HK-2 (cell line): ENCODE results near the gene NCEH1.
"Not testable (repeated sequence)": the region's sequence is repeated elsewhere in the genome, so short reads cannot be mapped to it uniquely, and the experiment has no call there.

Source experiments
- DNase-seq: peaks from one replicate; pipeline ENCODE4 v3.0.0-alpha.2; 2018; ENCODE audit not compliant: unreplicated experiment

NCEH1 gene

GRCh38 chr3:172707030-172707429 is 3.8 kb downstream of the NCEH1 start:
- no peak for DNase-seq

DNA sequence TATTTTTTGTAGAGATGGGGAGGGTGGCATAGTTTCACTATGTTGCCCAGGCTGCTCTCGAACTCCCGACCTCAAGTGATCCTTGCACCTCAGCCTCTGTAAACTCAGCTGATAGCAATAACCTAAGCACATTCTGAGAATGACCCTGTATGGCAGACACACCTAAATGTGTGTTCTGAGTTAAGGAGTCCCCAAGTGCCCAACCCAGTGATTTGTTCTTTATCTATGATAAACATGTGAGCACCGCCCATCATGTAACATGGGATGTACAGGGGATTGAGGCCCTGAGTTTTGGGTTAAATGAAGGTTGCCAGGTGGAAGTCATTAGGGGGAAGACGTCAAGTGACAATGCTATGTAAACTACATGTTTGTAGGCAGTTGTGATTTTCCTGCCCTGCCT is 5.7 kb downstream of the NCEH1 start:
- DNase-seq: no peak

- no peak for DNase-seq
These were observed 6.9 kb downstream of the NCEH1 start for GRCh38 chr3:172704001-172704400.

DNA sequence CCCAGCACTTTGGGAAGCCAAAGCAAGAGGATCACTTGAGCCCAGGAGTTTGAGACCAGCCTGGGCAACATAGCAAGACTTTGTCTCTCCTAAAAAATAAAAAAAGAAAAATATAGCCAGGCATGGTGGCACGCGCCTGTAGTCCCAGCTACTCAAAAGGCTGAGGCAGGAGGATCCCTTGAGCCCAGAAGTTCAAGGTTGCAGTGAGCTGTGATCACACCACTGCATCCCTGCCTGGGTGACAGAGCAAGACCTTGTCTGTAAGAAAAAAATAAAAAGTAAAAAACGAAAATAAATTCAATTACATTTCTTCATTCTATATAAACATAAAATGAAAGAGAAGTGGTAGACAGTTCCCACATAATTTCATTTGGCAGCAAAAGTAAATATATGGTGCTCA is 8.1 kb downstream of the NCEH1 start:
- not testable (repeated sequence) for DNase-seq

- DNase-seq: no peak
These were observed 8.6 kb downstream of the NCEH1 start for GRCh38 chr3:172702256-172702655.

DNA sequence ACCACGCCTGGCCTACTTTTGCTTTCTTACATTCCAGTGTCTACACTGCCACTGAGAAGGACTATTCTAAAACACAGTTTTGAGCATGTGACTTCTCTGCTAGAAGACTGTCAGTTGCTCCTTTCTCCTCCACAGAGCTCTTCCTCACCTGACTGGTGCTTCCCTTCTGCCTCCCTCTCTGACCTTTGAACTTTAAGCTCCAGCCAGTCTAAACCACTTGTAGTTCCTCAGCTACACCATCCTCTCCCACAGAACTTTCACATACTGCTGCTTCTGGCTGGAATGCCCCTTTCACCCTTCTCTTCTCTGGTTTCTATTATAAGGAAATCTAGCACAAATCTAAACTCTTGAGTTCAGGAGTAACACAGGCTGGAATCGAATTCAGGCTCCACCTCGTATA is 9.1 kb downstream of the NCEH1 start:
- no peak for DNase-seq

DNA sequence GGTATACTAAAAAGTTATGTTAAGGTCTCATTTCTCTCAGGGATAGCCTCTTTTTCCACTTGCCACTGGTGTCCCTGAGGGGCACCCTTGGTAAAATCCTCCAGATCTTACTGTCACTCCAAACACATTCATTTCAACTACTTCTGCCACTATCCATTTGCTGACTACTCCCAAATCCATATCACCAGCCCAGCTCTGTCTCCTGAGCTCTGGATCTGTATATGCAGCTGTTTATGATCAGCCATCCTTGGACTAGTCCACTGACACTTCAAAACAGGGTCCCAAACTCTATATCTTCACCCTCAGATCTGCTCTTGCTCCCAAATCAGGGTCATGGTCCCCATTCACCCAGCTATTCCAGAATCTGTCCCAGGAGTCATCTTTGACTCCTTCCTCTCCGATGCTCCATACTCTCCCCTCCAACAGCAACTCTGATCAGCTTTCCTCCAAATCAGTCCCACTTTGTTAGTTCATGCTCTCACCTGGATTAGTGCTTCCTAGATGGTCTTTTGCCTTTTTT is 9.9 kb downstream of the NCEH1 start:
- DNase-seq: no peak

GRCh38 chr3:172700256-172700655 is 10.6 kb downstream of the NCEH1 start:
- DNase-seq: no peak

- DNase-seq: no peak
These were observed 11.8 kb downstream of the NCEH1 start for GRCh38 chr3:172699031-172699430.

GRCh38 chr3:172698631-172699030 is 12.2 kb downstream of the NCEH1 start:
- no peak for DNase-seq

DNA sequence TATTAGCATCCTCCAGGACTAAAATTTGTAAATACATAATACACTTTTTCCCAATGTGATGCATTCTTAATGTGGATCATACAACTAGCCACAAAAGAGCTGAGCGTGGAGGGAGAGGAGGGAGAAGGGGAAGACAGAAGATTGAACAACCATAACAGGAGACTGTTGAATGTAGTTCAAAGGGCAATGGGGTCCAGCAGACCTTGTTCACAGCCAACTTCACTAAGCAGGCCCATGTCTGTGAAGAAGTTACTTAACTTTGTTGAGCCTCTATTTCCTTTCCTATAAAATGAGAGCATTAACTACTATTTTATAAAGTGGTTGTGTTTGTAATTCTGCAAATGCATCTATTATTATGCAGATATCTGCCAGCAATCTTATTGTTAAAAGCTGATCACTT is 13.3 kb downstream of the NCEH1 start:
- DNase-seq: no peak

DNA sequence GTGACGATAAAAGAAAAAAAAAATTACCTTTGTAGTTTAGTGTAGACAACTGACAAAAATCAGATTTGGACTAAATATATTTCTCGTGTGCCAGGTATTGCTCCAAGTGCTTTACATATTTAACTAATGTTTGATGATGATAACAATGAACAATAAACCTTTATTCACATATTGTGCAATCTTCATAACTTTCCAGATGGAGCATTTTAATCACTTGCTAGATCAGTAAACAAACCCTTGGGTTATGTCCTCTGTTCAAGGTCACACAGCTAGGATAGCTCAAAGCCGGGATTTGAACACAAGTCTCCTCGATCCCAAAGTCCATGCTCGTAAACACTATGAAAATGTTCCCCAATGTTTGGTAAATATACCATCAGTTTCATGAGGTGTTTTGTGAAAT is 14.5 kb downstream of the NCEH1 start:
- no peak for DNase-seq

- DNase-seq: no peak
These were observed 16.2 kb downstream of the NCEH1 start for GRCh38 chr3:172694573-172695246.

DNA sequence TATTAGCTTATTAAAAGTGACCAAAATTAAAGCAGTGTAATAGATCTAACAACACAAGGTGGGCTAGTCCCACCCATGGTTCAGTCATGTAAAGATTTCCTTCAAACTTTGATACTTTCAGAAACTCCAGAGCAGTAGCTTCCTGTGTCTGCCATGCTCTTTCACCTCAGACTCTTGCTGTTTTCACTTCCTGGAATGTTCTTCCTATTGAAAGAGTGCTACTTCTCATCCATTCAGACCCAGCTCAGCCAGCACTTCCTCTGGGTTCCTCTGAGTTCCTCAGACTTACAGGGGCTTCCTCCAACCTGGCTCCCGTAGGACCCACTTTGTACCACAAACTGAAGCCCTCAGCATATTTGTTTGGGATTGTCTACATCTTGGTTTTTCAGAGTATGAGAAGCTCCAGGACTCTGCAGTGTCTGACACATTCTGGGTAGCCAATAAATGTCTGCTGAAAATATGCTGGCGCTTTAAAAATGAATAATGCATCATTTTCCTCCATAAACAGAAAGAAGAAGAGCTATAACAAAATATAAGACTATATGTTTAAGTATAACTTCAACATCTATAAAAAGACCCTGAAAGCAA is 18.0 kb downstream of the NCEH1 start:
- DNase-seq: no peak

- no peak for DNase-seq
These were observed 19.9 kb downstream of the NCEH1 start for GRCh38 chr3:172690936-172691335.

- no peak for DNase-seq
These were observed 22.3 kb downstream of the NCEH1 start for GRCh38 chr3:172688588-172688987.

DNA sequence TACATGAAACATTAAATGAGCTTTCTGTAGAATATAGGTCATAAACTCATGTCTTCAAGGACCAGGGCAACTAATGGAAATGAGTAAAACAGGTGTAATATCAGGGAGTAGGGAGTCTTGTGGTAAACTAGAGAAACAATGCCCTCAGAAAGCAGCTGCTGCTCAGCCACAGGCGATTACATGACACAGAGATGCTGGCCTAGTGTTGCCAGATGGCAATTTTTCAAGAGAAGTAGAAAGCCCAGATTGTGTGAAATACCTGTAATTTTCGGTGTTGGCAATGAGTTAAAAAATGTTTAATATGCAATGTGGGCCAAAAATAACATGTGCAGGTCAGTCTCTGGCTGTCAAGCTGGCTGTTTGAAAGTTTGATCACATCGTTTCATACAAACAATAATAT is 23.4 kb downstream of the NCEH1 start:
- no peak for DNase-seq

- no peak for DNase-seq
These were observed 25.3 kb downstream of the NCEH1 start for GRCh38 chr3:172685331-172686214.

- no peak for DNase-seq
These were observed 30.2 kb downstream of the NCEH1 start for GRCh38 chr3:172680684-172681083.

DNA sequence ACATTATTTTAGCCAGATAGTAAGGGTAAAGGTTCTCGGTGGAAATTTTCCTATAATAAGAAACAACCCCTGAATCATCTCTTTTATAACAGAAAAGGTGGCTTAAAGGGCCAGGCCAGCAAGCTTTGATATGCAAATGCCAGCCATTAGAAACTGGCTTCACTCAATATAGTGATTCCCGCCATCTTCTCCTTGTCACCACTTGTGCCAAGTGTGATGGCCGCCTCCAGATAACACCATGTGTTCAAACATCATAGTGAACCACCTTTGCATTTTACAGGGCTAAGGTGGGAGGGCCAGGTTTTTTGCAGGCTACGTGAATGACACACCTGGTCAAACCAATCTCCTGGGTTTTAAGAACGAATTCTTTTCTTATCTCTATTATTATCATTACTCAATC is 31.3 kb downstream of the NCEH1 start:
- no peak for DNase-seq

GRCh38 chr3:172678068-172678467 is 32.8 kb downstream of the NCEH1 start:
- no peak for DNase-seq

- no peak for DNase-seq
These were observed 34.5 kb downstream of the NCEH1 start for GRCh38 chr3:172676196-172676922.
